Measurements from ENCODE around the gene ILF2.
A peak's percentile ranks its signal among the peaks of the same experiment; 100 is the strongest.
"Not testable (repeated sequence)": the region's sequence is repeated elsewhere in the genome, so short reads cannot be mapped to it uniquely, and the experiment has no call there.

Gene ILF2

DNA sequence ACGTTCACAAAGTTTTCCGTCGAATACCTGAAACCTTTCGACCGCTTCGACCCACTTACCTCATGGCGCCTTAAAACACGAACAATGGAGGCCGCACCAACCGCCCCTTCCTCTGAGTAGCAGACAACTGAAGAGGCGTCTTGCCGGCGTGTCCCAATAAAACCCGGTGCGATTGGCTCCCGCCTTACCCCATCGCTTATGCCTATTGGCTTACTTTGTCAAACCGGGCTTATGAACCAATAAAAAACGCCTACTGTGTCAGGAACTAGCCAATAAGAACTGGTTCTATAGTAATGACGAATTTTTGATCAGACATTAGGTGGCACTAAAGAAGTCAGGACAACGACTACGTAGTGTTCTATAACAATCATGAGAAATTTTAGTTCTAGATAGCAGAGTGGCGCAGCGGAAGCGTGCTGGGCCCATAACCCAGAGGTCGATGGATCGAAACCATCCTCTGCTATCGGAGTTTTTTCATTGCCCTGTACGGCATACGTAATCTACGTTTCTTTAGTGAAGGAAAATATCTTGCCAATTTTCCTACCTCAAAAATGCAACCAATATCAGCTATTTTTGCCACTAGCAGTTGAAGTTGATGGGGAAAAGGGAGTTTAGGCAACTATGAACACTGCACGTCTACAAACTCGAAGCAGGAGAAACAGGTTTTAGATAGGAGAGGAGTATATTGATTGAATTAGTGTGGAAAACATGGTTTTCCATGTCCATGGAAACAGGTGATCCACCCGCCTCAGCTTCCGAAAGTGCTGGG is at the start of gene ILF2:
TSS of gene ILF2 (minus strand) at position 135 of the 769 bp plus-strand sequence. CDS start at position 64, 71 bp downstream.
- DNase-seq, result peak; percentile 99

GRCh38 chr1:153717330-153717729 is 46.5 kb upstream of the ILF2 start:
- DNase-seq, result no peak

DNA sequence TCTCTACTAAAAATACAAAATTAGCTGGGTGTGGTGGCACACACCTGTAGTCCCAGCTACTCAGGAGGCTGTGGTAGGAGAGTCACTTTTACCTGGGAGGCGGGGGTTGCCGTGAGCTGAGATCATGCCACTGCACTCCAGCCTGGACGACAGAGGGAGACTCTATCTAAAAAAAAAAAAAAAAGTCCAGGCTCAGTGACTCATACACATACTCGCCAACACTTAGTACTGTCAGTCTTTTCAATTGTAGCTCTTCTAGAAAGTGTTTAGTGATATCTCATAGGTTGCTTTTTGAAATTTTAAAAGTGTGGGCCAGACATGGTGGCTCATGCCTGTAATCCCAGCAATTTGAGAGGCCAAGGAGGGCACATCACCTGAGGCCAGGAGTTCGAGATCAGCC is 45.4 kb upstream of the ILF2 start:
- not testable (repeated sequence) for DNase-seq

DNA sequence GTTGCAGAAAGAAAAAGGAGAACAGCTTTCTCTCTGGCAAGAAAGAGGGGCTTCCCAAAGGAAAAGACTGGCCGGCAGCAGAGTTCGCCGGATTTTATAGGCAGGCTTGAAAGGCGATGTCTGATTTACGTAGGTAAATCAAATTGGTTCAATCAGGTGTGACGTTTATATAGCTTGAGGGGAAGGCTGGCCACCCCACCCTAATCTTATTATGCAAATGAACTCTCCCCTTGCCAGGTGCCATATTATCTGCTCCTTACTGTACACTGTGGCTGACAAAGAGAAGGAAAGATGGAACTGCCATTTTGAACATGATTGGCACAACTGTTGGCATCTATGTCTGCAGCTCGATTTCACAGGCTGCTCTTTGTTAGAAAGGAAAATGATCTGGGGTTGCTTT is 40.2 kb upstream of the ILF2 start:
- no peak for DNase-seq

- no peak for DNase-seq
Measured at GRCh38 chr1:153705484-153705883, 34.7 kb upstream of the ILF2 start.

DNA sequence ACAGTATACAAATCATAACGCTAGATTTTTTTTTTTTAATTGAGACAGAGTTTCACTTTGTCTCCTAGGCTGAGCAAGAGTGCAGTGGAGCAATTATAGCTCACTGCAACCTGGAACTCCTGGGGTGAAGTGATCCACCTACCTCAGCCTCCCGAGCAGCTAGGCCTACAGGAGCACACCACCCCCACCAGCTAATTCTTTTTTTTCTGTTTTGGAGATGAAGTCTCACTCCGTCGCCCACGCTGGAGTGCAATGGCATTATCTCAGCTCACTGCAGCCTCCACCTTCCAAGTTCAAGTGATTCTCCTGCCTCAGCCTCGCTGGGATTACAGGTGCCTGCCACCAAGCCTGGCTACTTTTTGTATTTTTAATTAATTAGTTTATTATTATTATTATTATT is 29.0 kb upstream of the ILF2 start:
- no peak for DNase-seq

GRCh38 chr1:153698923-153699714 is 28.3 kb upstream of the ILF2 start:
- no peak for DNase-seq

- peak; percentile 69 for DNase-seq
Measured at GRCh38 chr1:153698020-153698922, 27.5 kb upstream of the ILF2 start.

DNA sequence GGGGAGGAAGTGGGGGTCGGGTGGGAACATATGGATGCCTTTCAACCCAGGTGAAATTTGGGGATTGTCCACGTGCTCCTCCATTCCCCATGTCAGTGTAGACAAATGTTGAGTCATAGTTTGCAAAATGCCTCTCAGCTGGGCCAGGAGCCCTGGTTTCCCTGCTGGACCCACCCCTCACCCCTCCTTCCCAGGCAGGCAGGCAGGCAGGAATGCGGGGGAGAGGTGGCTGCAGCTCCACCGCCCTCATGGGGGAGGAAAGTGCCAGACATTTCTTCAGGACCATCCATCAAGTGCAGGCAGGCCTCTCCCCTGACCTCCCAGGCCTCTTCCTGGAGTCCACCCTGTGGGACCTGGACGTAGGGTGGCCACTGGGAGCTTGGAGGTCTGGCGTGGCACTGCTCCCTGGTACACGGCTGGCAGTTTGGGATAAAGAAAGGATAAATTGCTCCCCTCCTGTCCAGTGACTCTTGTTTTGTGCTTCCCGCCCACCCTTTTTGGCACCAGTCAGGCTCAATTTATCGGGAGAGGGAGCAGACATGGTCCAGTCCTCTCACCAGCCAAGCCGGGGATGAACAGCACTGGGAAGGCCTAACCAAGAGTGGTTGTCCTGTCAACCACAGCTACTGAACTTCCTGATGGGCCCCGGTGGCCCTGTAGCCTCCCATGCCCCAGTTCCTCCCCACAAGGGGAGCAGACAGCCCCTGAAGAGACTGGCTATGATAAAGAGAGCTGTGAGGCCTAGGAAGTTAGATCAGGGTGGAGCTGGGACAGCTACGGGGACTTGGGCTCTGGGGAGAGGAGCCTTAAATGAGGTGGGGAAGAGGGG is 26.6 kb upstream of the ILF2 start:
- no peak for DNase-seq

- no peak for DNase-seq
Measured at GRCh38 chr1:153696741-153697140, 25.9 kb upstream of the ILF2 start.

GRCh38 chr1:153693466-153693865 is 22.7 kb upstream of the ILF2 start:
- no peak for DNase-seq

- no peak for DNase-seq
Measured at GRCh38 chr1:153688736-153689328, 18.0 kb upstream of the ILF2 start.

DNA sequence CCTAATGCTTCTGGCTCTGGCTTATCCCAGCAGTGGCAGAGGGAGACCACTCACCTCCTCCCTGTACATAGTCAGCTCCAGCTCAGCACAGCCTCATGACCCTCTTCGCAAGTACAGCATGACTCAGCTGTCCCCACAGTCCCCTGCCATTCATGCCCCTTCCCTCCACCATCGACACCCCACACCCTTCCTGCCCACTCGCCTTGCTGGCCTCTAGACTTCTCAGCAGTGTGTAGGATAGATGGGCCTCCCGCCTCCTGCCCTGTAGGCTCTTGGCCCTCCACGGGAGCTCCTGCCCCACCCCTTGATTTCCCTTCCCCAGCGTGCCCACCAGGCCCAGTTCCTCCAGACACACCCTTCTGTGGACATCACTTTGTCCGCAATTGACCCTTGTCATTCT is 17.5 kb upstream of the ILF2 start:
- DNase-seq, result no peak

- no peak for DNase-seq
Measured at GRCh38 chr1:153687346-153688125, 16.7 kb upstream of the ILF2 start.

GRCh38 chr1:153685544-153686340 is 14.9 kb upstream of the ILF2 start:
- no peak for DNase-seq

DNA sequence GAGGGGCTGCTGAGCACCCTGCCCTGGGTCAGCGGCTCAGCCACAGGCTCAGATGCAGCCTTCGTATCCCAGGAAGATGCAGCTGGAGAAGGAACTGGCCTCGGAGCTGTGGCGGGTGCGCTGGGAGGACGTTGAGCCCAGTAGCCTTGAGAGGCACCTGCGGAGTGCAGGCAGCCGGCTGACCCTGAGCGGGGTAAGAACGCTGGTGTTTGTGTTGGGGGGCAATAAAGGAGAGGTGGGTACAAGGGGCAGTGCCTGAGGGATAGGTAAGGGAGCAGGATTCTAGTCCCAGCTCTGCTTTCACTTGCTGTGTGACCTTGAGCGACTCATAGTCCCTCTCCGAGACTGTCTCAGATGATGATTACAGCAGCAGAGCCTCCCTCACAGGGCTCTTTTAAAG is 14.1 kb upstream of the ILF2 start:
- DNase-seq, result no peak

GRCh38 chr1:153683854-153684253 is 13.1 kb upstream of the ILF2 start:
- no peak for DNase-seq

DNA sequence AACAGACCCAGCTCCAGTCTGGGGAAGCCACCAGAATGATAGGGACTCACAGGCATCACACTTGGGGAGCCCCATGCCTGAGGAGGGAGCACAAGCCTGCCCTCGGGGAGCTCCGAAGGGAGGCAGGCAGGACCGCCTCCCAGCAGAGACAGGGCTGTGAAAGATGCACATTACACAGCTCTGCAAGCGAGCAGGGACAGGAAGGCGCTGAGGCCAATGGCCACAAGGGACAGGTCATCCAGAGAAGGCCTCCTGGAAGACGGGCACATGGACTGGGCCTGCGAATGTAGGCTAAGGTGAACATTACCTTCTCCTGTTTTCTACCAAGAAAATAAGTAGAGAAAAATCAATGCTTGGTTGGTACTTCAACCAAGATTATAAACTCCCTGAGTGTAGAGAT is 11.9 kb upstream of the ILF2 start:
- no peak for DNase-seq

DNA sequence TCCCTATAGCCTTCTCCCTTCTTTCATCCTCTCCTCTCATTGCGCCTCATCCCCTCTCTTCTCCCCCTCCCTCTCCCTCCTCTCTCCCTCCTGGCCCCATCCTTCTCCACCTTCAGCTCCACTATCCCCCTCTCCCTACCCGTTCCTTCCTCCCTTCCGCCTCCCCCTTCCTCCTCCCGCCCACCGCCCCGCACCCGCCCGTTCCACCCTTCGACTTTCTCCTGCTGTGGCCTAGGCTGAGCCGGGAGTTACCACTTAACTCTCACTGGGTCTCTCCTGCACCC is 9.3 kb upstream of the ILF2 start:
- DNase-seq, result no peak

GRCh38 chr1:153679337-153680119 is 8.7 kb upstream of the ILF2 start:
- peak; percentile 6 for DNase-seq

All from NCI-H2227 treated with DMSO at 0.1 percent for 48 hours (cell line).